HUES6 (cell line): Measurements from ENCODE around the gene TGDS.

Source experiments
- H3K27ac ChIP-seq: 2 replicates; pipeline ENCODE4 v1.7.0; 2013; ENCODE audit warnings: low read depth, mild to moderate bottlenecking, low read length, inconsistent platforms
- H3K27me3 ChIP-seq: 2 replicates; pipeline ENCODE4 v1.6.1; 2013; ENCODE audit warnings: low read length; ENCODE audit not compliant: control insufficient read depth, insufficient read depth
- H3K36me3 ChIP-seq: 2 replicates; pipeline ENCODE4 v1.6.1; 2013; ENCODE audit warnings: low read length; ENCODE audit not compliant: control insufficient read depth, insufficient read depth
- H3K4me1 ChIP-seq: 2 replicates; pipeline ENCODE4 v1.6.1; 2013; ENCODE audit warnings: low read length; ENCODE audit not compliant: control insufficient read depth, insufficient read depth
- H3K4me3 ChIP-seq: 2 replicates; pipeline ENCODE4 v1.5.1; 2013; ENCODE audit warnings: low read depth, low read length
- H3K9ac ChIP-seq: one replicate; pipeline ENCODE4 v1.6.1; 2013; ENCODE audit warnings: mild to moderate bottlenecking, low read length
- H3K9me3 ChIP-seq: 2 replicates; pipeline ENCODE4 v1.6.1; 2013; ENCODE audit warnings: low read depth, low read length; ENCODE audit not compliant: control insufficient read depth, insufficient read depth

Gene TGDS

GRCh38 chr13:94620286-94620896, 24.4 kb upstream of the TGDS start:
- H3K27me3 ChIP-seq = no peaks in the 10 kb centered on the region
- no peak overlapping the region for H3K27ac ChIP-seq
- no peak overlapping the region for H3K9ac ChIP-seq
- H3K4me3 ChIP-seq = no peak overlapping the region
- H3K4me1 ChIP-seq = no peaks in the 10 kb centered on the region
- no peaks in the 10 kb centered on the region for H3K9me3 ChIP-seq
- peaks cover 35% of the 10 kb centered on the region for H3K36me3 ChIP-seq

GRCh38 chr13:94617389-94618000, 21.5 kb upstream of the TGDS start:
- no peak overlapping the region for H3K4me3 ChIP-seq
- H3K27me3 ChIP-seq = no peaks in the 10 kb centered on the region
- no peak overlapping the region for H3K9ac ChIP-seq
- H3K27ac ChIP-seq = no peak overlapping the region
- H3K36me3 ChIP-seq = peaks cover 21% of the 10 kb centered on the region
- H3K9me3 ChIP-seq = no peaks in the 10 kb centered on the region
- H3K4me1 ChIP-seq = no peaks in the 10 kb centered on the region

GRCh38 chr13:94613051-94613450, 17.1 kb upstream of the TGDS start:
- H3K36me3 ChIP-seq = peaks cover 36% of the 10 kb centered on the region
- no peak overlapping the region for H3K4me3 ChIP-seq
- H3K27ac ChIP-seq = no peak overlapping the region
- no peaks in the 10 kb centered on the region for H3K4me1 ChIP-seq
- H3K9me3 ChIP-seq = no peaks in the 10 kb centered on the region
- H3K9ac ChIP-seq = no peak overlapping the region
- H3K27me3 ChIP-seq = no peaks in the 10 kb centered on the region

- H3K4me1 ChIP-seq = no peaks in the 10 kb centered on the region
- H3K9me3 ChIP-seq = no peaks in the 10 kb centered on the region
- H3K9ac ChIP-seq = no peak overlapping the region
- no peak overlapping the region for H3K4me3 ChIP-seq
- H3K27ac ChIP-seq = no peak overlapping the region
- peaks cover 46% of the 10 kb centered on the region for H3K36me3 ChIP-seq
- no peaks in the 10 kb centered on the region for H3K27me3 ChIP-seq
These were observed 16.1 kb upstream of the TGDS start for GRCh38 chr13:94612050-94612449.

GRCh38 chr13:94610475-94610874, 14.5 kb upstream of the TGDS start:
- H3K9ac ChIP-seq = no peak overlapping the region
- H3K4me1 ChIP-seq = no peaks in the 10 kb centered on the region
- no peaks in the 10 kb centered on the region for H3K27me3 ChIP-seq
- no peak overlapping the region for H3K27ac ChIP-seq
- no peaks in the 10 kb centered on the region for H3K9me3 ChIP-seq
- H3K4me3 ChIP-seq = no peak overlapping the region
- peaks cover 60% of the 10 kb centered on the region for H3K36me3 ChIP-seq

GRCh38 chr13:94609196-94609595, 13.2 kb upstream of the TGDS start:
- Histone ChIP-seq H3K9ac (no peak overlapping the region), H3K27ac (no peak overlapping the region), H3K36me3 (peaks cover 58% of the 10 kb centered on the region), H3K4me3 (no peak overlapping the region), H3K9me3 (no peaks in the 10 kb centered on the region), H3K4me1 (no peaks in the 10 kb centered on the region), H3K27me3 (no peaks in the 10 kb centered on the region)

- no peak overlapping the region for H3K9ac ChIP-seq
- no peak overlapping the region for H3K4me3 ChIP-seq
- no peak overlapping the region for H3K27ac ChIP-seq
- H3K9me3 ChIP-seq = no peaks in the 10 kb centered on the region
- peaks cover 58% of the 10 kb centered on the region for H3K36me3 ChIP-seq
- no peaks in the 10 kb centered on the region for H3K27me3 ChIP-seq
- no peaks in the 10 kb centered on the region for H3K4me1 ChIP-seq
These were observed 12.6 kb upstream of the TGDS start for GRCh38 chr13:94608586-94608985.

- Histone ChIP-seq H3K36me3 (peaks cover 57% of the 10 kb centered on the region), H3K4me3 (no peak overlapping the region), H3K9me3 (no peaks in the 10 kb centered on the region), H3K4me1 (no peaks in the 10 kb centered on the region), H3K9ac (no peak overlapping the region), H3K27me3 (no peaks in the 10 kb centered on the region), H3K27ac (no peak overlapping the region)
These were observed 12.0 kb upstream of the TGDS start for GRCh38 chr13:94607939-94608338.

GRCh38 chr13:94607056-94607455, 11.1 kb upstream of the TGDS start:
- peaks cover 52% of the 10 kb centered on the region for H3K36me3 ChIP-seq
- H3K9ac ChIP-seq = no peak overlapping the region

GRCh38 chr13:94602467-94602866, 6.5 kb upstream of the TGDS start:
- peak overlapping the region; percentile 77 for H3K4me3 ChIP-seq
- H3K36me3 ChIP-seq = peaks cover 22% of the 10 kb centered on the region
- peaks cover 7% of the 10 kb centered on the region; the same call in 1 of the 2 replicates for H3K9me3 ChIP-seq
- H3K27ac ChIP-seq = no peak overlapping the region
- peaks cover 7% of the 10 kb centered on the region for H3K27me3 ChIP-seq
- peak overlapping the region; percentile 80 for H3K9ac ChIP-seq
- H3K4me1 ChIP-seq = no peaks in the 10 kb centered on the region

More at GRCh38 chr13:94607056-94607455, 11.1 kb upstream of the TGDS start:
- no peaks in the 10 kb centered on the region for H3K9me3 ChIP-seq
- H3K4me1 ChIP-seq = no peaks in the 10 kb centered on the region
- no peak overlapping the region for H3K27ac ChIP-seq
- no peaks in the 10 kb centered on the region for H3K27me3 ChIP-seq
- no peak overlapping the region for H3K4me3 ChIP-seq

GRCh38 chr13:94601446-94602431, 5.8 kb upstream of the TGDS start, which contains the start of gene GPR180:
GPR180 (plus strand) TSS chr13:94601857; CDS start chr13:94601928, 71 bp downstream.
- H3K36me3 ChIP-seq = peaks cover 15% of the 10 kb centered on the region
- peak within 1 kb of the TSS; percentile 77 for H3K4me3 ChIP-seq
- H3K27me3 ChIP-seq = peaks cover 7% of the 10 kb centered on the region
- H3K27ac ChIP-seq = peak within 1 kb of the TSS; percentile 57; the same call in 1 of the 2 replicates
- peaks cover 7% of the 10 kb centered on the region; the same call in 1 of the 2 replicates for H3K9me3 ChIP-seq
- H3K4me1 ChIP-seq = no peaks in the 10 kb centered on the region
- H3K9ac ChIP-seq = peak within 1 kb of the TSS; percentile 80
